Measurements from ENCODE around the gene CD79A.

CD79A gene

GRCh38 chr19:41876847-41877832 lies at the start of gene CD79A:
CD79A (plus strand) TSS chr19:41877279; CDS start chr19:41877305, 26 bp downstream.
- no peak for DNase-seq

GRCh38 chr19:41837981-41838708 lies 38.9 kb upstream of the CD79A start:
- DNase-seq, result no peak

GRCh38 chr19:41839211-41839610 lies 37.9 kb upstream of the CD79A start:
- DNase-seq, result no peak

GRCh38 chr19:41843371-41843770 lies 33.7 kb upstream of the CD79A start:
- DNase-seq, result no peak

- DNase-seq, result no peak
These were observed 32.5 kb upstream of the CD79A start, which contains the start of gene LYPD4 for GRCh38 chr19:41844601-41845000. LYPD4 (minus strand) TSS chr19:41844683; CDS start chr19:41839285, 5,398 bp downstream.

GRCh38 chr19:41845001-41845050 lies 32.3 kb upstream of the CD79A start, which contains the start of gene DMRTC2:
DMRTC2 (plus strand) TSS chr19:41845042; CDS start chr19:41847429, 2,387 bp downstream.
- no peak for DNase-seq

GRCh38 chr19:41845051-41845590 lies 32.0 kb upstream of the CD79A start:
- no peak for DNase-seq

GRCh38 chr19:41847351-41848105 lies 29.6 kb upstream of the CD79A start:
- no peak for DNase-seq

GRCh38 chr19:41848666-41849065 lies 28.4 kb upstream of the CD79A start:
- no peak for DNase-seq

- DNase-seq, result no peak
These were observed 28.0 kb upstream of the CD79A start for GRCh38 chr19:41849067-41849466.

GRCh38 chr19:41850381-41850780 lies 26.7 kb upstream of the CD79A start:
- no peak for DNase-seq

GRCh38 chr19:41851456-41851855 lies 25.6 kb upstream of the CD79A start:
- DNase-seq, result no peak

- no peak for DNase-seq
These were observed 23.7 kb upstream of the CD79A start for GRCh38 chr19:41853344-41853743.

GRCh38 chr19:41853768-41854167 lies 23.3 kb upstream of the CD79A start:
- no peak for DNase-seq

GRCh38 chr19:41859213-41859617 lies 17.9 kb upstream of the CD79A start:
- no peak for DNase-seq

GRCh38 chr19:41859618-41860418 lies 17.3 kb upstream of the CD79A start, which contains the start of gene RPS19:
RPS19 (plus strand) TSS chr19:41860255; CDS start chr19:41860775, 520 bp downstream.
- DNase-seq, result peak; percentile 99

- no peak for DNase-seq
These were observed 16.5 kb upstream of the CD79A start for GRCh38 chr19:41860419-41861115.

GRCh38 chr19:41861116-41861768 lies 15.8 kb upstream of the CD79A start:
- DNase-seq, result no peak

- no peak for DNase-seq
These were observed 15.2 kb upstream of the CD79A start for GRCh38 chr19:41861846-41862245.

- no peak for DNase-seq
These were observed 14.6 kb upstream of the CD79A start for GRCh38 chr19:41862445-41862986.

All from NCI-H526 treated with DMSO at 0.1 percent for 48 hours (cell line).